HL-60 (cell line): ENCODE data around the gene IFT81.

Source experiments
- DNase-seq, 2 experiments: peaks; one replicate each; pipeline ENCODE4 v3.0.0-alpha.2; 2010 to 2020; ENCODE audit warnings: low read depth in 1 of 2, low spot score in 1 of 2
- H3K27ac ChIP-seq: fragments of 250-450 bp; sonication (Bioruptor Pico); replicated peaks from 2 replicates; pipeline ENCODE4 v1.5.1; 2020; ENCODE audit warnings: mild to moderate bottlenecking, moderate library complexity
- H3K27me3 ChIP-seq: fragments of 250-450 bp; sonication (Bioruptor Pico); 2 replicates; pipeline ENCODE4 v1.5.1; 2021; ENCODE audit warnings: mild to moderate bottlenecking, moderate library complexity; ENCODE audit not compliant: insufficient read depth, poor library complexity, severe bottlenecking
- H3K4me3 ChIP-seq: replicated peaks from 2 replicates; pipeline ENCODE4 v1.5.1; 2011; ENCODE audit warnings: mild to moderate bottlenecking, control low read depth, low read length; ENCODE audit not compliant: insufficient read depth
- CTCF ChIP-seq: IDR thresholded peaks from one replicate; pipeline ENCODE4 v1.5.1; 2011; ENCODE audit warnings: low read length, control low read depth, inconsistent platforms; ENCODE audit not compliant: insufficient read depth
- GABPA ChIP-seq: IDR thresholded peaks from 2 replicates; pipeline ENCODE4 v1.6.1; 2012; ENCODE audit warnings: low read depth
- POLR2AphosphoS5 ChIP-seq: IDR thresholded peaks from 2 replicates; pipeline ENCODE4 v1.6.1; 2012; ENCODE audit warnings: low read depth
- REST ChIP-seq: IDR thresholded peaks from 2 replicates; pipeline ENCODE4 v1.6.1; 2012; ENCODE audit warnings: low read depth; ENCODE audit not compliant: insufficient replicate concordance
- SPI1 ChIP-seq: IDR thresholded peaks from 2 replicates; pipeline ENCODE4 v1.6.1; 2012; ENCODE audit warnings: low read depth, mild to moderate bottlenecking, borderline replicate concordance

IFT81 gene

GRCh38 chr12:110200124-110200417, 75.9 kb downstream of the IFT81 start:
- Histone ChIP-seq H3K27ac (no peak overlapping the region), H3K4me3 (no peak overlapping the region)

GRCh38 chr12:110201995-110202394, 77.8 kb downstream of the IFT81 start:
- TF ChIP-seq POLR2AphosphoS5 = no peak
- TF ChIP-seq CTCF = no peak
- TF ChIP-seq SPI1 = no peak
- no peak for TF ChIP-seq REST
- TF ChIP-seq GABPA = no peak
- Histone ChIP-seq H3K27me3 (no peaks in the 10 kb centered on the region), H3K4me3 (no peak overlapping the region), H3K27ac (no peak overlapping the region)
- DNase-seq = no peak

More at GRCh38 chr12:110200124-110200417, 75.9 kb downstream of the IFT81 start:
- no peak for DNase-seq
- no peaks in the 10 kb centered on the region for H3K27me3 ChIP-seq
- TF ChIP-seq POLR2AphosphoS5 (no peak), SPI1 (no peak), CTCF (no peak), GABPA (no peak), REST (no peak)

GRCh38 chr12:110203546-110203945, 79.4 kb downstream of the IFT81 start:
- DNase-seq = no peak
- Histone ChIP-seq H3K27ac (no peak overlapping the region), H3K27me3 (no peaks in the 10 kb centered on the region), H3K4me3 (no peak overlapping the region)
- no peak for TF ChIP-seq GABPA
- TF ChIP-seq REST = no peak
- TF ChIP-seq SPI1 = no peak
- no peak for TF ChIP-seq CTCF
